ENCODE results near the gene GPR149. TPM values are rescaled to one million over a fixed set of nuclear protein-coding genes. Genes with fewer than 3 reads are reported as not detected.
"Not testable (repeated sequence)": the region's sequence is repeated elsewhere in the genome, so short reads cannot be mapped to it uniquely, and the experiment has no call there.

The GPR149 gene
- total RNA-seq, result not detected

GRCh38 chr3:154430014-154430413 is at the start of gene GPR149:
TSS of gene GPR149 (minus strand) at chr3:154430190. CDS start at chr3:154429615, 575 bp downstream.
- Mint-ChIP-seq H3K36me3 (peaks cover 11 to 13% of the 10 kb centered on the region in 2 donors), H3K9me3 (peaks cover 0 to 3% of the 10 kb centered on the region in 2 donors), H3K27ac (no peak within 1 kb of the TSS)
- ATAC-seq (no peak), DNase-seq (ENCODE audit: low spot score in 2 of 2) (no peak)

GRCh38 chr3:154473769-154474168 is 43.8 kb upstream of the GPR149 start:
- ATAC-seq (no peak), DNase-seq (ENCODE audit: low spot score in 2 of 2) (no peak)
- Mint-ChIP-seq H3K9me3 (peaks cover 3 to 8% of the 10 kb centered on the region in 2 donors), H3K27ac (no peak overlapping the region), H3K36me3 (no peaks in the 10 kb centered on the region)

- H3K27ac Mint-ChIP-seq, result no peak overlapping the region
- no peak for ATAC-seq
- H3K36me3 Mint-ChIP-seq, result no peaks in the 10 kb centered on the region
- no peak for DNase-seq (ENCODE audit: low spot score in 2 of 2)
- H3K9me3 Mint-ChIP-seq, result peaks cover 3 to 4% of the 10 kb centered on the region in 2 donors
Observed at GRCh38 chr3:154469585-154469984, 39.6 kb upstream of the GPR149 start.

GRCh38 chr3:154464440-154465190 is 34.6 kb upstream of the GPR149 start:
- Mint-ChIP-seq H3K27ac (no peak overlapping the region), H3K36me3 (no peaks in the 10 kb centered on the region), H3K9me3 (no peaks in the 10 kb centered on the region)
- DNase-seq (ENCODE audit: low spot score in 2 of 2) (no peak), ATAC-seq (no peak)

GRCh38 chr3:154458560-154458959 is 28.6 kb upstream of the GPR149 start:
- ATAC-seq (no peak), DNase-seq (ENCODE audit: low spot score in 2 of 2) (no peak)
- no peaks in the 10 kb centered on the region for H3K36me3 Mint-ChIP-seq
- peaks cover 0 to 3% of the 10 kb centered on the region in 2 donors for H3K9me3 Mint-ChIP-seq
- H3K27ac Mint-ChIP-seq, result no peak overlapping the region

GRCh38 chr3:154439081-154439480 is 9.1 kb upstream of the GPR149 start:
- not testable (repeated sequence) for H3K27ac Mint-ChIP-seq; H3K36me3 Mint-ChIP-seq; ATAC-seq; H3K9me3 Mint-ChIP-seq; DNase-seq (ENCODE audit: low spot score in 2 of 2)

GRCh38 chr3:154431043-154431442 is 1.1 kb upstream of the GPR149 start:
- ATAC-seq, result no peak
- H3K9me3 Mint-ChIP-seq, result peaks cover 0 to 3% of the 10 kb centered on the region in 2 donors
- H3K36me3 Mint-ChIP-seq, result peaks cover 11 to 13% of the 10 kb centered on the region in 2 donors

GRCh38 chr3:154428286-154429206 is 1.4 kb downstream of the GPR149 start:
- ATAC-seq (no peak), DNase-seq (ENCODE audit: low spot score in 2 of 2) (no peak)
- H3K36me3 Mint-ChIP-seq, result peaks cover 11 to 13% of the 10 kb centered on the region in 2 donors
- H3K9me3 Mint-ChIP-seq, result peaks cover 0 to 3% of the 10 kb centered on the region in 2 donors
- H3K27ac Mint-ChIP-seq, result peak overlapping the region in 1 of 2 donors; percentile 33

More at GRCh38 chr3:154431043-154431442, 1.1 kb upstream of the GPR149 start:
- H3K27ac Mint-ChIP-seq, result no peak overlapping the region
- DNase-seq (ENCODE audit: low spot score in 2 of 2), result no peak

GRCh38 chr3:154427685-154428285 is 2.2 kb downstream of the GPR149 start:
- H3K27ac Mint-ChIP-seq, result no peak overlapping the region
- peaks cover 0 to 3% of the 10 kb centered on the region in 2 donors for H3K9me3 Mint-ChIP-seq
- ATAC-seq (peak in 1 of 2 donors; percentile 16), DNase-seq (ENCODE audit: low spot score in 2 of 2) (no peak)
- peaks cover 11 to 13% of the 10 kb centered on the region in 2 donors for H3K36me3 Mint-ChIP-seq

GRCh38 chr3:154422694-154423093 is 7.3 kb downstream of the GPR149 start:
- no peaks in the 10 kb centered on the region for H3K36me3 Mint-ChIP-seq
- no peaks in the 10 kb centered on the region for H3K9me3 Mint-ChIP-seq
- H3K27ac Mint-ChIP-seq, result no peak overlapping the region
- ATAC-seq (no peak), DNase-seq (ENCODE audit: low spot score in 2 of 2) (no peak)

- Mint-ChIP-seq H3K27ac (no peak overlapping the region), H3K36me3 (no peaks in the 10 kb centered on the region), H3K9me3 (no peaks in the 10 kb centered on the region)
- ATAC-seq (no peak), DNase-seq (ENCODE audit: low spot score in 2 of 2) (no peak)
Observed at GRCh38 chr3:154421083-154421482, 8.9 kb downstream of the GPR149 start.

- DNase-seq (ENCODE audit: low spot score in 2 of 2), result no peak
- peak in 1 of 2 donors; percentile 63 for ATAC-seq
- no peaks in the 10 kb centered on the region for H3K36me3 Mint-ChIP-seq
- H3K27ac Mint-ChIP-seq, result no peak overlapping the region
- no peaks in the 10 kb centered on the region for H3K9me3 Mint-ChIP-seq
Observed at GRCh38 chr3:154398084-154398967, 31.7 kb downstream of the GPR149 start.

GRCh38 chr3:154389861-154390260 is 40.1 kb downstream of the GPR149 start:
- no peaks in the 10 kb centered on the region for H3K36me3 Mint-ChIP-seq
- DNase-seq (ENCODE audit: low spot score in 2 of 2), result no peak
- H3K27ac Mint-ChIP-seq, result no peak overlapping the region
- peaks cover 6 to 11% of the 10 kb centered on the region in 2 donors for H3K9me3 Mint-ChIP-seq
- no peak for ATAC-seq

GRCh38 chr3:154384479-154384878 is 45.5 kb downstream of the GPR149 start:
- H3K27ac Mint-ChIP-seq, result no peak overlapping the region
- H3K9me3 Mint-ChIP-seq, result no peaks in the 10 kb centered on the region

GRCh38 chr3:154378311-154378710 is 51.7 kb downstream of the GPR149 start:
- no peak for ATAC-seq
- Mint-ChIP-seq H3K27ac (no peak overlapping the region), H3K36me3 (no peaks in the 10 kb centered on the region), H3K9me3 (no peaks in the 10 kb centered on the region)
- no peak for DNase-seq (ENCODE audit: low spot score in 2 of 2)

More at GRCh38 chr3:154384479-154384878, 45.5 kb downstream of the GPR149 start:
- H3K36me3 Mint-ChIP-seq, result no peaks in the 10 kb centered on the region
- no peak for DNase-seq (ENCODE audit: low spot score in 2 of 2)
- no peak for ATAC-seq

- H3K9me3 Mint-ChIP-seq, result no peaks in the 10 kb centered on the region
- DNase-seq (ENCODE audit: low spot score in 2 of 2) (no peak), ATAC-seq (no peak)
- H3K27ac Mint-ChIP-seq, result no peak overlapping the region
- no peaks in the 10 kb centered on the region for H3K36me3 Mint-ChIP-seq
Observed at GRCh38 chr3:154367221-154367620, 62.8 kb downstream of the GPR149 start.
